HEK293 (cell line): ENCODE measurements around the gene DBX1.

Source experiments
- REPIN1 ChIP-seq: fragments of 450-650 bp; formaldehyde crosslinking; IDR thresholded peaks from 2 replicates; pipeline ENCODE4 v1.5.1; 2017; ENCODE audit warnings: missing biosample characterization, missing genetic modification characterization, low read depth
- ZNF521 ChIP-seq: fragments of 450-650 bp; formaldehyde crosslinking; IDR thresholded peaks from 2 replicates; pipeline ENCODE4 v1.5.1; 2017; ENCODE audit warnings: missing biosample characterization, mild to moderate bottlenecking, missing genetic modification characterization

- TF ChIP-seq REPIN1 (tag by site-specific recombination) (no peak), ZNF521 (tag by site-specific recombination) (no peak)
These were observed 43.0 kb downstream of the DBX1 start for GRCh38 chr11:20117291-20117690.
